Stimulated activated CD4-positive, alpha-beta T cell treated with anti-CD3 and anti-CD28 coated beads, TNF-alpha, amount 100 ng/mL, for 1 hour (primary cell): ENCODE measurements around the gene LRPAP1.

Experiments used
- DNase-seq, 3 donors: peaks; one replicate each; pipeline ENCODE4 v3.0.0-alpha.2; 2020; ENCODE audit warnings: low read depth in 3 of 3, low spot score in 1 of 3

LRPAP1 gene

GRCh38 chr4:3532751-3533422, 665 bp upstream of the LRPAP1 start:
- DNase-seq: no peak

- DNase-seq: no peak
These were observed 824 bp downstream of the LRPAP1 start for GRCh38 chr4:3531318-3531878.

GRCh38 chr4:3530663-3531254, 1.5 kb downstream of the LRPAP1 start:
- DNase-seq: no peak

GRCh38 chr4:3530051-3530450, 2.2 kb downstream of the LRPAP1 start:
- no peak for DNase-seq

- DNase-seq: no peak
These were observed 2.9 kb downstream of the LRPAP1 start for GRCh38 chr4:3529363-3529762.

- no peak for DNase-seq
These were observed 4.0 kb downstream of the LRPAP1 start for GRCh38 chr4:3527914-3528876.

GRCh38 chr4:3527101-3527913, 4.9 kb downstream of the LRPAP1 start:
- no peak for DNase-seq

GRCh38 chr4:3526456-3526855, 5.8 kb downstream of the LRPAP1 start:
- DNase-seq: no peak

- no peak for DNase-seq
These were observed 6.4 kb downstream of the LRPAP1 start for GRCh38 chr4:3525532-3526430.

- no peak for DNase-seq
These were observed 7.3 kb downstream of the LRPAP1 start for GRCh38 chr4:3524920-3525319.

GRCh38 chr4:3524349-3524748, 7.9 kb downstream of the LRPAP1 start:
- no peak for DNase-seq

GRCh38 chr4:3523628-3524221, 8.5 kb downstream of the LRPAP1 start:
- no peak for DNase-seq

- DNase-seq: no peak
These were observed 9.0 kb downstream of the LRPAP1 start for GRCh38 chr4:3523146-3523627.

GRCh38 chr4:3522651-3523050, 9.6 kb downstream of the LRPAP1 start:
- DNase-seq: no peak

GRCh38 chr4:3522326-3522640, 9.9 kb downstream of the LRPAP1 start:
- no peak for DNase-seq

- DNase-seq: no peak
These were observed 10.4 kb downstream of the LRPAP1 start for GRCh38 chr4:3521621-3522325.

- DNase-seq: no peak
These were observed 11.2 kb downstream of the LRPAP1 start for GRCh38 chr4:3520796-3521600.

- DNase-seq: no peak
These were observed 11.9 kb downstream of the LRPAP1 start for GRCh38 chr4:3520276-3520675.
